ENCODE measurements around the gene LRRK1. TPM values are rescaled to one million over a fixed set of nuclear protein-coding genes. Genes with fewer than 3 reads are reported as not detected.
A peak's percentile ranks its signal among the peaks of the same experiment; 100 is the strongest.

Gene LRRK1
- total and polyA plus RNA-seq, 12 donors, result 1.5 to 8.1 (median 2.0) TPM

DNA sequence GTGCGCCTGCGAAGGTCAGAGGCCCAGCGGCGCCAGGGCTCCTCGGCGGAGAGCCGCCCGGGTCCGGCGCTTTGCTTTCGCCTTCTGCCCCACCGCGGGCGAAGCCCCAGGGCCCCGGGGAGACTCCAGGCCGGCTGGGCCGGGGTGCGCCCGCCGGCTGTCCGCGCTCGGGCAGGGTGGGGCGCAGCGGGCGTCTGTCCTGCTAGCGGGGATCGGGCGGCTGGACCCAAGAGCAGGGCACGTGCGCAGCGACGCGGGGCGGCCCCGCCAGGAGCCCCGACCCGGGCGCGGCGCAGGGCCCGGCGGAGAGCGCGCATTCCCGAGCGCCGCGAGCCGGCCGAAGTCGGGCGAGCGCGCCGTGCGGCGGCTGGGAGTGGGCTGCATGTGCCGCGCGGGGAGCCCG is 40.1 kb upstream of the LRRK1 start:
- H3K9me3 ChIP-seq, result no peaks in the 10 kb centered on the region
- peaks cover 18 to 79% (median 67%) of the 10 kb centered on the region in 7 donors for H3K27me3 ChIP-seq
- no peak overlapping the region for H3K27ac ChIP-seq
- WGBS, 2 donors, result 4 to 6% methylated on average over 37 to 62 of the region's 62 CpGs
- intact Hi-C loops (cut with DNase I), result no loop called here
- H3K4me3 ChIP-seq, result peak overlapping the region in 9 of 10 donors; percentile 39 to 63 (median 54)
- peaks cover 0 to 14% (median 0%) of the 10 kb centered on the region in 9 donors for H3K4me1 ChIP-seq
- H3K36me3 ChIP-seq, result no peaks in the 10 kb centered on the region
- no peak for DNase-seq
- TF ChIP-seq, protein P1, sequence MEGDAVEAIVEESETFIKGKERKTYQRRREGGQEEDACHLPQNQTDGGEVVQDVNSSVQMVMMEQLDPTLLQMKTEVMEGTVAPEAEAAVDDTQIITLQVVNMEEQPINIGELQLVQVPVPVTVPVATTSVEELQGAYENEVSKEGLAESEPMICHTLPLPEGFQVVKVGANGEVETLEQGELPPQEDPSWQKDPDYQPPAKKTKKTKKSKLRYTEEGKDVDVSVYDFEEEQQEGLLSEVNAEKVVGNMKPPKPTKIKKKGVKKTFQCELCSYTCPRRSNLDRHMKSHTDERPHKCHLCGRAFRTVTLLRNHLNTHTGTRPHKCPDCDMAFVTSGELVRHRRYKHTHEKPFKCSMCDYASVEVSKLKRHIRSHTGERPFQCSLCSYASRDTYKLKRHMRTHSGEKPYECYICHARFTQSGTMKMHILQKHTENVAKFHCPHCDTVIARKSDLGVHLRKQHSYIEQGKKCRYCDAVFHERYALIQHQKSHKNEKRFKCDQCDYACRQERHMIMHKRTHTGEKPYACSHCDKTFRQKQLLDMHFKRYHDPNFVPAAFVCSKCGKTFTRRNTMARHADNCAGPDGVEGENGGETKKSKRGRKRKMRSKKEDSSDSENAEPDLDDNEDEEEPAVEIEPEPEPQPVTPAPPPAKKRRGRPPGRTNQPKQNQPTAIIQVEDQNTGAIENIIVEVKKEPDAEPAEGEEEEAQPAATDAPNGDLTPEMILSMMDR (IDR thresholded peaks at IDR 0.05), result no peak
- peak in 1 of 8 donors; percentile 20 for ATAC-seq

DNA sequence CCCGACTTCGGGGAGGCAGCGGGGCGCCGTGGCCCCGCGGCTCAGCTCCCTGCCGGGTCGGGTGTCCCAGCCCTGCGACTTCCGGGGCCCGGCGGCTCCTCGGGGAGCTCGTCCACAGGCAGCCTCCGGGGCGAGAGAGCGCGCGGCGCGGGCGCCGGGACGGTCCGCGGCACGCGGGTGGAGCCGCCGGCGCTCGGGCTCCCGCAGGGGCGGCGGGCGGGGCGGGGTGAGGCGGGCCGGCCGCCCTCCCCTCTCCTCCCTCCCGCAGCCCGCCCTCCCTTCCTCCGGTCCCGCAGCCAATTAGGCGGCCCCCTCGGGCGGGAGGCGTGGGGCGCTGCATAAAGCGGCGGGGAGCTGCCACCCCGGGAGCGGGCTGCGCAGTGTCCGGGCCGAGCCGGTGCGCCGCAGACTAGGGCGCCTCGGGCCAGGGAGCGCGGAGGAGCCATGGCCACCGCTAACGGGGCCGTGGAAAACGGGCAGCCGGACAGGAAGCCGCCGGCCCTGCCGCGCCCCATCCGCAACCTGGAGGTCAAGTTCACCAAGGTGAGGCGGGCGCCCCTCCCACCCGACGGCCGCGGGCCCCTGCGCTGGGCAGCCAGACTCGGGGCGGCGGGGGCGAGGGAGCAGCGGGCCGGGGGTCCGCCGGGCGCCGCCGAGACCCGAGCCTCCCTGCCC is 39.6 kb upstream of the LRRK1 start, which contains the start of gene ALDH1A3:
Gene ALDH1A3, plus strand, starts transcription at position 368 of the 675 bp plus-strand sequence. Its CDS starts 77 bp downstream, at position 445.
- H3K4me3 ChIP-seq, result peak within 1 kb of the TSS in 9 of 10 donors; percentile 39 to 63 (median 54)

DNA sequence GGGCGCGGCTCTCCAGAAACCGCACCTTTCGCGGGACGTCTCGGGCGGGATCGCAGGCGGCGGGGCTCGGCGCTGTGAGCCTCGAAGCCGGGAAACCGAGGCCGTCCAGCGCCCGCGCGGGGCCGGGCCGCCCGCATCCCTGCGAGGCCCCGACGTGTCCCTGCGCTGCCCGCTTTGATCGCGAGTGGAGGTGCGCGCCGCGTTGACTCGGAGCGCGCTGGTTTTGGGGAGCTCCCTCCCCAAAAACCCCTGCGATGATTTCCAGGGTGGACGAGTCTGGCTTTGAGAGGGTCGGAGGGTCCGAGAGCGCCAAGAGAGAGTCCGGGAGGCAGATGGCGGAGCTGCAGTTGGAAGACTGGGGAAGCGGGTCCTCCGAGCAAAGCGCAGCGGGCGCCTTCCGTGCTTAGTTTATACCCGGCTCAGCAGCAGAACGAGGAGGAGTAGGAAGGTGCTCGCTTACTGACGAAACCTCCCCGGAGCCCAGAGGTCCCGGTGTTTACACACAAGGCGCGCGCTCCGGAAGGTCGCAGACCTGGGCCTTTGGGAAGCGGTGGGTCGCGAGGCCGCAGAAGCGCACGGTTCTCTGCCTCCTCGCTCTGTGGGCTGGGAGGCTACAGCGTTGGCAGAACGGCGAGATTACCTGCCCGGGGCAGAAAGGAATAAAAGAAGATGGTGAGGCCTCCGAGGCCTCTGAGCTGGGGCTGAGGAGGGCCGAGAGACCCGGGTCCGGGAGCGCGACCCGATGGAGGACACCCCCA is 38.8 kb upstream of the LRRK1 start:
- 8 to 12% methylated on average over 80 of the region's 80 CpGs for WGBS, 2 donors
- ATAC-seq, result peak in 1 of 8 donors; percentile 19
- H3K36me3 ChIP-seq, result no peaks in the 10 kb centered on the region
- peak overlapping the region in 1 of 10 donors; percentile 4 for H3K27ac ChIP-seq
- H3K4me3 ChIP-seq, result peak overlapping the region in 9 of 10 donors; percentile 39 to 63 (median 54)
- no peak for DNase-seq
- H3K4me1 ChIP-seq, result peaks cover 0 to 14% (median 0%) of the 10 kb centered on the region in 9 donors
- H3K27me3 ChIP-seq, result peaks cover 18 to 89% (median 71%) of the 10 kb centered on the region in 7 donors
- intact Hi-C loops (cut with DNase I), result no loop called here
- H3K9me3 ChIP-seq, result no peaks in the 10 kb centered on the region
- TF ChIP-seq, protein P1 (IDR thresholded peaks at IDR 0.05), result no peak

More for the DNA sequence above, 39.6 kb upstream of the LRRK1 start, which contains the start of gene ALDH1A3:
- H3K27me3 ChIP-seq, result peaks cover 18 to 82% (median 68%) of the 10 kb centered on the region in 7 donors
- H3K36me3 ChIP-seq, result no peaks in the 10 kb centered on the region
- TF ChIP-seq, protein P1 (IDR thresholded peaks at IDR 0.05), result no peak
- intact Hi-C loops (cut with DNase I), result no loop called here
- peak in 7 of 8 donors; percentile 26 to 80 (median 70) for ATAC-seq
- H3K4me1 ChIP-seq, result peaks cover 0 to 14% (median 0%) of the 10 kb centered on the region in 9 donors
- H3K9me3 ChIP-seq, result no peaks in the 10 kb centered on the region
- WGBS, 2 donors, result 0 to 1% methylated on average over 75 to 88 of the region's 93 CpGs
- H3K27ac ChIP-seq, result peak within 1 kb of the TSS in 1 of 10 donors; percentile 4
- DNase-seq, result peak; percentile 29 to 47

DNA sequence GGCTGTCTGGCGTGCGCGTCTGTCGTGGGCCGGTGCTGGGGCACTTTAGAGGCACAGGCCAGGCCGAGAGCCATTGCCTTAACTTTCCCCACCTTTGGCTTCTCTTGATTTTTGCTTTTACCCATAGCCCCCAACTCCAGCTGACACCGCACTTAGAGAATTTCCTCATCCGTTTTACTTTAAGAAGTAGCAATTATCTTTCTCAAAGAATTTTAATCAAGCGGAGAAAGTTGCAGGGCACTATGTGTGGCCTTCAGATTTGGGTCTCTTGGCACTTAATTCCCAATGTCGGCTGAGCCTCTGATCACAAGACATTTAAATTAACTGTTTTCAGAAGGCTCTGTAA is 38.3 kb upstream of the LRRK1 start:
- Histone ChIP-seq H3K4me1 (peaks cover 0 to 14% (median 0%) of the 10 kb centered on the region in 9 donors), H3K4me3 (peak overlapping the region in 6 of 10 donors; percentile 53 to 63 (median 54)), H3K36me3 (no peaks in the 10 kb centered on the region), H3K9me3 (no peaks in the 10 kb centered on the region), H3K27me3 (peaks cover 18 to 95% (median 71%) of the 10 kb centered on the region in 7 donors), H3K27ac (no peak overlapping the region)
- ATAC-seq (no peak), DNase-seq (no peak)
- WGBS, 2 donors, result 53 to 57% methylated on average over 10 of the region's 10 CpGs
- TF ChIP-seq, protein P1 (IDR thresholded peaks at IDR 0.05), result no peak
- intact Hi-C loops (cut with DNase I), result no loop called here

All from heart right ventricle (tissue), 16 donors.